OCI-LY7 (cell line): Measurements from ENCODE around the gene CCT8. TPM values are rescaled to one million over a fixed set of nuclear protein-coding genes. Genes with fewer than 3 reads are reported as not detected.

Experiments
- BruUV-seq: library from RNA; stranded (reverse); fragments of 400-500 nt; replicated peaks from 2 replicates; lab custom pipeline; 2021; lab: Mats Ljungman, UMichigan
- CTCF ChIA-PET: fragments of 300-600 bp; sonication (Branson Sonifier 250); formaldehyde crosslinking; loops from one replicate; lab custom pipeline; 2022; ENCODE audit warnings: antibody characterized with exemption; ENCODE audit not compliant: unreplicated experiment; lab: Charles Lee
- POLR2A ChIA-PET: fragments of 300-600 bp; sonication (Branson Sonifier 250); formaldehyde crosslinking; loops from one replicate; lab custom pipeline; 2022; ENCODE audit warnings: antibody characterized with exemption; lab: Charles Lee
- DNase-seq: peaks from one replicate; pipeline ENCODE4 v3.0.0-alpha.2; 2015; ENCODE audit warnings: low spot score
- H2AFZ ChIP-seq: fragments of 200-600 bp; sonication (generic), shearing (Covaris generic); 2 replicates; pipeline ENCODE4 v1.6.1; 2014; ENCODE audit warnings: mild to moderate bottlenecking, antibody characterized with exemption, low read length, moderate library complexity
- H3K27ac ChIP-seq: fragments of 200-600 bp; sonication (generic); 2 replicates; pipeline ENCODE4 v1.5.1; 2014; ENCODE audit warnings: mixed run types, low read depth, mild to moderate bottlenecking, moderate library complexity, low read length, inconsistent platforms; ENCODE audit not compliant: poor library complexity, severe bottlenecking
- H3K36me3 ChIP-seq: fragments of 200-600 bp; sonication (generic); 2 replicates; pipeline ENCODE4 v1.6.1; 2014; ENCODE audit warnings: mild to moderate bottlenecking, antibody characterized with exemption, low read length, moderate library complexity, mixed read lengths; ENCODE audit not compliant: insufficient read depth
- H3K4me1 ChIP-seq: fragments of 200-600 bp; sonication (generic); 2 replicates; pipeline ENCODE4 v1.5.1; 2014; ENCODE audit warnings: mild to moderate bottlenecking, low read length; ENCODE audit not compliant: insufficient read depth, poor library complexity, severe bottlenecking
- H3K4me2 ChIP-seq: fragments of 200-600 bp; sonication (generic); 2 replicates; pipeline ENCODE4 v1.6.1; 2014; ENCODE audit warnings: mild to moderate bottlenecking, low read length
- H3K4me3 ChIP-seq: fragments of 200-600 bp; sonication (generic); 2 replicates; pipeline ENCODE4 v1.5.1; 2014; ENCODE audit warnings: mild to moderate bottlenecking, low read depth, low read length; ENCODE audit not compliant: poor library complexity, severe bottlenecking
- H3K79me2 ChIP-seq: fragments of 200-600 bp; sonication (generic); 2 replicates; pipeline ENCODE4 v1.6.1; 2016; ENCODE audit warnings: low read depth, mild to moderate bottlenecking, low read length, moderate library complexity, mixed read lengths; ENCODE audit not compliant: insufficient read depth
- H3K9me2 ChIP-seq: fragments of 200-600 bp; sonication (generic); 2 replicates; pipeline ENCODE4 v1.6.1; 2016; ENCODE audit warnings: mild to moderate bottlenecking, low read length, mixed read lengths; ENCODE audit not compliant: insufficient read depth
- H3K9me3 ChIP-seq: fragments of 200-600 bp; sonication (generic); 2 replicates; pipeline ENCODE4 v1.6.1; 2014; ENCODE audit warnings: mild to moderate bottlenecking, mixed run types, low read length, mixed read lengths
- H4K20me1 ChIP-seq: fragments of 200-600 bp; sonication (generic); 2 replicates; pipeline ENCODE4 v1.6.1; 2014; ENCODE audit warnings: mild to moderate bottlenecking, antibody characterized with exemption, low read length, moderate library complexity, mixed read lengths; ENCODE audit not compliant: insufficient read depth
- CTCF ChIP-seq: fragments of 200-600 bp; sonication (generic); conservative IDR thresholded peaks from 2 replicates; pipeline ENCODE4 v1.5.1; 2014; ENCODE audit warnings: mild to moderate bottlenecking, antibody characterized with exemption, low read length, moderate library complexity, mixed read lengths
- EZH2phosphoT487 ChIP-seq: fragments of 200-600 bp; sonication (generic); IDR thresholded peaks from 2 replicates; pipeline ENCODE4 v1.6.1; 2018; ENCODE audit warnings: low read depth, borderline replicate concordance, mild to moderate bottlenecking, mixed run types, antibody characterized with exemption, low read length, moderate library complexity, mixed read lengths
- intact Hi-C: fragments of 100-400 bp; cut with micrococcal nuclease; formaldehyde crosslinking; loops from one replicate; pipeline ENCODE4 v1.10.0; 2022; ENCODE audit not compliant: unreplicated experiment
- total RNA-seq, 2 experiments: library from RNA; depleted of rRNA in 1 of 2; stranded (reverse); fragments of >200 nt in 1 of 2; shearing (Covaris generic) in 1 of 2; gene quantifications; 2 replicates each; pipeline ENCODE4 v1.2.3, GENCODE V29; 2014 to 2022

The CCT8 gene
- total RNA-seq, 2 experiments from 2014 or later: 229 to 375 TPM

GRCh38 chr21:29056538-29057050 lies 16.9 kb downstream of the CCT8 start:
- Histone ChIP-seq H2AFZ (no peak overlapping the region), H3K9me3 (no peaks in the 10 kb centered on the region), H3K4me1 (peaks cover 11% of the 10 kb centered on the region), H4K20me1 (peaks cover 4% of the 10 kb centered on the region; the same call in 1 of the 2 replicates), H3K79me2 (peaks cover 8% of the 10 kb centered on the region; the same call in 1 of the 2 replicates), H3K9me2 (no peaks in the 10 kb centered on the region), H3K27ac (no peak overlapping the region), H3K4me2 (no peak overlapping the region), H3K4me3 (no peak overlapping the region), H3K36me3 (peaks cover 98% of the 10 kb centered on the region)
- TF ChIP-seq EZH2phosphoT487 (no peak), CTCF (no peak)
- BruUV-seq: no TSS peak
- ChIA-PET CTCF (no interaction called here), POLR2A (interaction anchor here (0.6 to 1.2 kb wide), 12 partner anchors 13 to 825 kb away, joined by 3 to 10 read pairs (median 4); partner anchors contain the start of gene CCT8)
- no peak for DNase-seq
- intact Hi-C loops: no loop called here

GRCh38 chr21:29056005-29056404 lies 17.4 kb downstream of the CCT8 start:
- CTCF ChIA-PET: no interaction called here
- Histone ChIP-seq H3K9me3 (no peaks in the 10 kb centered on the region), H3K9me2 (no peaks in the 10 kb centered on the region), H4K20me1 (no peaks in the 10 kb centered on the region), H3K27ac (no peak overlapping the region), H3K4me1 (peaks cover 11% of the 10 kb centered on the region), H3K4me2 (no peak overlapping the region), H2AFZ (no peak overlapping the region), H3K4me3 (no peak overlapping the region), H3K36me3 (peaks cover 98% of the 10 kb centered on the region), H3K79me2 (peaks cover 8% of the 10 kb centered on the region; the same call in 1 of the 2 replicates)
- BruUV-seq: no TSS peak
- DNase-seq: no peak
- intact Hi-C loops: no loop called here
- POLR2A ChIA-PET: interaction anchor here (0.9 to 1.2 kb wide), 6 partner anchors 13 to 85 kb away, joined by 3 to 10 read pairs (median 4); no protein-coding TSS in a partner anchor
- no peak for TF ChIP-seq EZH2phosphoT487
- no peak for TF ChIP-seq CTCF

- intact Hi-C loops: no loop called here
- H3K4me2 ChIP-seq: no peak overlapping the region
- no TSS peak for BruUV-seq
- no peak for TF ChIP-seq EZH2phosphoT487
- no peak for TF ChIP-seq CTCF
- peaks cover 98% of the 10 kb centered on the region for H3K36me3 ChIP-seq
- ChIA-PET POLR2A (interaction anchor here (0.6 to 1.2 kb wide), 4 partner anchors 15 to 67 kb away, joined by 4 to 6 read pairs (median 6); no protein-coding TSS in a partner anchor), CTCF (no interaction called here)
- peaks cover 5% of the 10 kb centered on the region; the same call in 1 of the 2 replicates for H3K79me2 ChIP-seq
- no peaks in the 10 kb centered on the region for H3K9me2 ChIP-seq
- H3K9me3 ChIP-seq: no peaks in the 10 kb centered on the region
- no peak overlapping the region for H3K4me3 ChIP-seq
- H4K20me1 ChIP-seq: no peaks in the 10 kb centered on the region
- no peak for DNase-seq
- no peak overlapping the region for H2AFZ ChIP-seq
- H3K4me1 ChIP-seq: peaks cover 11% of the 10 kb centered on the region
- no peak overlapping the region for H3K27ac ChIP-seq
Observed at GRCh38 chr21:29055080-29055479, 18.4 kb downstream of the CCT8 start.
